Pulmonary artery endothelial cell (primary cell): ENCODE data around the gene WRAP53. TPM values are rescaled to one million over a fixed set of nuclear protein-coding genes. Genes with fewer than 3 reads are reported as not detected.

Experiments used
- DNase-seq: peaks from one replicate; pipeline ENCODE4 v3.0.0-alpha.2; 2011; ENCODE audit warnings: low read depth, low spot score
- total RNA-seq: library from RNA; depleted of rRNA; stranded (reverse); fragments of >200 nt; gene quantifications from 2 replicates; pipeline ENCODE4 v1.2.3, GENCODE V29; 2014

The WRAP53 gene
- total RNA-seq, 1 donor from 2014 or later: 9.6 TPM

- no peak for DNase-seq
Measured at GRCh38 chr17:7740481-7741001, 52.3 kb downstream of the WRAP53 start.

DNA sequence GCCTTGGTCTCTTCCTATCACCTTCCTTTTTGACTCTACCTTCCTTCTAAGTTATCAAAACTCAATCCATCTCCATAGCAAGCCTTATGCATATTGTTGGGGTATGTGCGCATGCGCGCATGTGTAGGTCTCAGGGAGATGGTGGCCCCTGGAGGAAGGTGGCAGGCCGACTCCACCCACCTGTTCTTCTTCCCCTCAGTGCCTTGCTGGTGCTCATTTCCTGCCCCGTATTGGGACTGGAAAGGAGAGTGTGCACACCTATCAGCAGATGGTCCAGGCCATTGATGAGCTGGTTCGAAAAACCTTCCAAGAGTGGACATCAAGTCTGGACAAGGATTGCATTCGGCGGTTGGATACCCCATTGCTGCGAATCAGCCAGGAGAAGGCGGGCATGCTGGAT is 54.5 kb downstream of the WRAP53 start:
- DNase-seq: no peak

- DNase-seq: no peak
Measured at GRCh38 chr17:7744416-7744815, 56.1 kb downstream of the WRAP53 start.

GRCh38 chr17:7745748-7746470 is 57.6 kb downstream of the WRAP53 start:
- DNase-seq: peak; percentile 91

DNA sequence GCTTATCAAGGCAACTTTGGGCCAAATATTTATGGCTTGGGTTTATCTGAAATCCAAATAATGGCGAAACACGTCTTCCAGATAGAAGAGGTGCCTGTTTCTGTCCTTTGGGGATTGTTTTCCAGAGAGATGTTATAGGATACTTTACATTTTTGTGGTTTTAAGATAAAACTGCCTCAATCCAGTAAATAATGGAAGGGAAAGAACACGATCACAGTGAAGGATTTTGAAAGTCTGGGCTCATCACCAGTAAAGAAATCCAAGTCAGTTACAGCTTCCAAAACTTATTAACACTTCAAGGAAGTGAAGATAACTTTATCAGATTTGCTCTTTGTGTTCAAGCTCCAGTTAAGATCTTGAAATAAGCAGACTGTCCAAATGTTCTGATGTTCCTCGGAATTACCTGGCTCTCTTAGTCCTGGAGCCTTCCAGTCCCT is 59.4 kb downstream of the WRAP53 start:
- no peak for DNase-seq

- no peak for DNase-seq
Measured at GRCh38 chr17:7748076-7748775, 59.9 kb downstream of the WRAP53 start.

- DNase-seq: no peak
Measured at GRCh38 chr17:7750321-7750821, 62.1 kb downstream of the WRAP53 start.

Other genes starting within 250 kb of the WRAP53 start
- 0.42 and 0.73 TPM in 2 replicates for gene FGF11, start 249.0 kb upstream of the WRAP53 start, total RNA-seq
- 7.1 and 7.5 TPM in 2 replicates for gene CHRNB1, start 243.4 kb upstream of the WRAP53 start, total RNA-seq
- 10.8 and 11.2 TPM in 2 replicates for gene ZBTB4, start 208.8 kb upstream of the WRAP53 start, total RNA-seq
- not detected in 2 replicates for gene SLC35G6, start 207.0 kb upstream of the WRAP53 start, total RNA-seq
- 65.3 and 93.4 TPM in 2 replicates for gene POLR2A, start 204.1 kb upstream of the WRAP53 start, total RNA-seq
- 6.1 and 8.2 TPM in 2 replicates for gene TNFSF12, start 139.4 kb upstream of the WRAP53 start, total RNA-seq
- gene TNFSF13, start 129.7 kb upstream of the WRAP53 start, total RNA-seq: 1.1 and 1.3 TPM in 2 replicates
- 95.6 and 108 TPM in 2 replicates for gene SENP3, start 126.6 kb upstream of the WRAP53 start, total RNA-seq
- gene CD68, start 108.8 kb upstream of the WRAP53 start, total RNA-seq: 2.0 and 3.6 TPM in 2 replicates
- gene MPDU1, start 104.6 kb upstream of the WRAP53 start, total RNA-seq: 72.5 and 100 TPM in 2 replicates
- gene SOX15, start 98.4 kb upstream of the WRAP53 start, total RNA-seq: 0.07 TPM in 1 of 2 replicates, not detected in the other
- gene FXR2, start 73.6 kb upstream of the WRAP53 start, total RNA-seq: 44.4 and 46.0 TPM in 2 replicates
- gene SAT2, start 60.7 kb upstream of the WRAP53 start, total RNA-seq: 21.2 and 25.1 TPM in 2 replicates
- gene SHBG, start 58.3 kb upstream of the WRAP53 start, total RNA-seq: 0.13 TPM in 1 of 2 replicates, not detected in the other
- not detected in 2 replicates for gene ATP1B2, start 37.6 kb upstream of the WRAP53 start, total RNA-seq
- 50.9 and 53.7 TPM in 2 replicates for gene TP53, start 987 bp upstream of the WRAP53 start, total RNA-seq
- gene EFNB3, start 16.7 kb downstream of the WRAP53 start, total RNA-seq: 0.07 and 0.40 TPM in 2 replicates
- under 0.01 and 0.07 TPM in 2 replicates for gene DNAH2, start 29.3 kb downstream of the WRAP53 start, total RNA-seq
- gene KDM6B, start 145.7 kb downstream of the WRAP53 start, total RNA-seq: 2.0 and 3.1 TPM in 2 replicates
- gene TMEM88, start 166.6 kb downstream of the WRAP53 start, total RNA-seq: 5.8 and 19.8 TPM in 2 replicates
- gene NAA38, start 169.1 kb downstream of the WRAP53 start, total RNA-seq: 95.4 and 120 TPM in 2 replicates
- 9.8 and 13.2 TPM in 2 replicates for gene CYB5D1, start 169.5 kb downstream of the WRAP53 start, total RNA-seq
- gene CHD3, start 200.3 kb downstream of the WRAP53 start, total RNA-seq: 144 and 220 TPM in 2 replicates
- gene RNF227, start 227.8 kb downstream of the WRAP53 start, total RNA-seq: 0.86 and 1.2 TPM in 2 replicates
- 0.20 and 0.32 TPM in 2 replicates for gene KCNAB3, start 241.4 kb downstream of the WRAP53 start, total RNA-seq
- gene TRAPPC1, start 243.5 kb downstream of the WRAP53 start, total RNA-seq: 43.6 and 62.4 TPM in 2 replicates
- gene CNTROB, start 243.7 kb downstream of the WRAP53 start, total RNA-seq: 17.9 and 23.7 TPM in 2 replicates